Lower lobe of right lung (tissue), 2 donors: ENCODE measurements around the gene CANX. TPM values are rescaled to one million over a fixed set of nuclear protein-coding genes. Genes with fewer than 3 reads are reported as not detected.
A peak's percentile ranks its signal among the peaks of the same experiment; 100 is the strongest.

Source experiments
- ATAC-seq, 2 donors: fragments of 200-7000 bp; cut with Tn5 transposase; one replicate each; pipeline ENCODE4 v1.9.1; 2020 to 2022; ENCODE audit warnings: mild to moderate bottlenecking in 2 of 2, moderate library complexity in 2 of 2
- DNase-seq: peaks from one replicate; pipeline ENCODE4 v3.0.0-alpha.2; 2020
- H3K27ac ChIP-seq: fragments of 200-600 bp; one replicate; pipeline ENCODE4 v1.8.0; 2022
- H3K27me3 ChIP-seq: fragments of 200-600 bp; one replicate; pipeline ENCODE4 v1.8.0; 2022; ENCODE audit warnings: low read depth
- H3K36me3 ChIP-seq: fragments of 200-600 bp; one replicate; pipeline ENCODE4 v1.8.0; 2022; ENCODE audit warnings: mild to moderate bottlenecking
- H3K4me1 ChIP-seq: fragments of 200-600 bp; one replicate; pipeline ENCODE4 v1.8.0; 2022
- H3K4me3 ChIP-seq: fragments of 200-600 bp; one replicate; pipeline ENCODE4 v1.8.0; 2022; ENCODE audit warnings: mild to moderate bottlenecking
- H3K9me3 ChIP-seq: fragments of 200-600 bp; one replicate; pipeline ENCODE4 v1.8.0; 2022
- intact Hi-C: fragments of 100-400 bp; cut with DNase I; formaldehyde crosslinking; loops from one replicate; pipeline ENCODE4 v1.11.0; 2022
- total RNA-seq: library from RNA; stranded (reverse); fragmentation: NEBNext Ultra II Directional; extraction: Animal tissue kit (Norgen Biotek cat#: 25700); gene quantifications from one replicate; pipeline ENCODE4 v1.2.1, GENCODE V29; 2021
- TF ChIP-seq, protein P1 (sequence below): fragments of 200-600 bp; IDR thresholded peaks from one replicate; pipeline ENCODE4 v1.8.0; 2022; ENCODE audit warnings: antibody characterized with exemption, mild to moderate bottlenecking
- donor health status: DM: no; HTN: yes; CAD: no; lungs with severe emphysema.

The CANX gene
- total RNA-seq, 1 donor from 2014 or later = 603 TPM

DNA sequence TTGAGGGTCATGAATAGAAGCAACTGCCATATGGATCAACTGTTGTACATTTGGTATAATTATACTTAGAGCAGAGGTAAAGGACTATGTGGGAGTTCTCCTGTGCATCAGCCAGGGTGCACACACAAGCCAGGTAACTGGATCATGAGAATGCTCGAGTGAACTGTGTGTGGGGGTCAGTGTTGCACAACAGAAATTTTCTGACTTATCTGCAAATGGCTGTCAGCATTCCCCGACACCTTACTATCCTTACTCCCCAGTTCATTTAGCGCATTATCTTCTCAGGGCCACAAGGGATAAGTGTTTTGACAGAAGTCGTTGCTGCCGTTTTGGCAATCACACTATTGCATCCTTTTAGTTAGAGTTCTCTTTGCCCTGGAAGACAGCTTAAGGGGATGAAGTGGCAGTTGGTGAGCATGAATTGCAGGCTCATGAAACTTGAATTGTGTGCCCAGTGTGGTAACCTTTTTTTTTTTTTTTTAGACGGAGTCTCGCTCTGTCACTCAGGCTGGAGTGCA lies 1.7 kb downstream of the CANX start:
- ATAC-seq (no peak), DNase-seq (no peak)
- intact Hi-C loops = no loop called here
- Histone ChIP-seq H3K27ac (peak overlapping the region; percentile 99), H3K4me3 (peak overlapping the region; percentile 83), H3K9me3 (no peaks in the 10 kb centered on the region), H3K27me3 (no peaks in the 10 kb centered on the region), H3K4me1 (peaks cover 33% of the 10 kb centered on the region), H3K36me3 (peaks cover 24% of the 10 kb centered on the region)
- TF ChIP-seq, protein P1, sequence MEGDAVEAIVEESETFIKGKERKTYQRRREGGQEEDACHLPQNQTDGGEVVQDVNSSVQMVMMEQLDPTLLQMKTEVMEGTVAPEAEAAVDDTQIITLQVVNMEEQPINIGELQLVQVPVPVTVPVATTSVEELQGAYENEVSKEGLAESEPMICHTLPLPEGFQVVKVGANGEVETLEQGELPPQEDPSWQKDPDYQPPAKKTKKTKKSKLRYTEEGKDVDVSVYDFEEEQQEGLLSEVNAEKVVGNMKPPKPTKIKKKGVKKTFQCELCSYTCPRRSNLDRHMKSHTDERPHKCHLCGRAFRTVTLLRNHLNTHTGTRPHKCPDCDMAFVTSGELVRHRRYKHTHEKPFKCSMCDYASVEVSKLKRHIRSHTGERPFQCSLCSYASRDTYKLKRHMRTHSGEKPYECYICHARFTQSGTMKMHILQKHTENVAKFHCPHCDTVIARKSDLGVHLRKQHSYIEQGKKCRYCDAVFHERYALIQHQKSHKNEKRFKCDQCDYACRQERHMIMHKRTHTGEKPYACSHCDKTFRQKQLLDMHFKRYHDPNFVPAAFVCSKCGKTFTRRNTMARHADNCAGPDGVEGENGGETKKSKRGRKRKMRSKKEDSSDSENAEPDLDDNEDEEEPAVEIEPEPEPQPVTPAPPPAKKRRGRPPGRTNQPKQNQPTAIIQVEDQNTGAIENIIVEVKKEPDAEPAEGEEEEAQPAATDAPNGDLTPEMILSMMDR = no peak

DNA sequence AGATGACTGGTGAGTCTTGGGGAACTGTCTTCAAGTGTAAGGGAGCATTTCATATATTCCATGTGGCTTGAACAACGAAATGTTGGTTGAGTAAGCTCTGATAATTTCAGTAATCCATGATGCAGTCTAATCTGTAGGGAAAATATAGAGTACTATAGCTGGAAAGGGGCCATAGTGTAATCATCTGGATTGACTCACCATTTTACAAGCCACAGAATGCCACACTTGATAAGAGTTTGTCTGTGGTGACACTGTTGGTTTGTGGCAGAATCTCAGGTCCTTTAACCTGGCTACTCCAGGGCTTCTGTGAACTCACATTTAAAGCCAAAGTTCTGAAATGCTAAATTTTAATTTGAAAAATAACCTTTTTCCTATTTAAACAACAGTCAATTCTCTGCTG lies 17.5 kb downstream of the CANX start:
- ATAC-seq = no peak
- DNase-seq = no peak
- Histone ChIP-seq H3K4me1 (no peaks in the 10 kb centered on the region), H3K4me3 (no peak overlapping the region), H3K9me3 (no peaks in the 10 kb centered on the region), H3K36me3 (peaks cover 100% of the 10 kb centered on the region), H3K27ac (no peak overlapping the region), H3K27me3 (no peaks in the 10 kb centered on the region)
- intact Hi-C loops = no loop called here
- TF ChIP-seq, protein P1 = no peak

DNA sequence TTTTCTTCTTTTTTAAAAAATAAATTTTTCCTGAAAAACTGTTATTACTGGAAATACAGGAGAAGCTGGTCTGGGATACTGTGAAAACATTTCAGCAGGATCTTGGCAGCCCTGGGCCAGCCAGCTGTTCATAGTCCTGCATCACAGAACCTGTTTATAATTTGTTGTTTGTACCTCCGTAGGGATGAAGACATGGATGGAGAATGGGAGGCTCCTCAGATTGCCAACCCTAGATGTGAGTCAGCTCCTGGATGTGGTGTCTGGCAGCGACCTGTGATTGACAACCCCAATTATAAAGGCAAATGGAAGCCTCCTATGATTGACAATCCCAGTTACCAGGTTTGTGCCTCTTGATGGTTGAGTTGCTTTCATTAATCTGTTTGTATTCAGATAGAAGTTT lies 21.5 kb downstream of the CANX start:
- DNase-seq (no peak), ATAC-seq (no peak)
- H3K36me3 ChIP-seq = peaks cover 100% of the 10 kb centered on the region
- H3K9me3 ChIP-seq = no peaks in the 10 kb centered on the region
- H3K27me3 ChIP-seq = no peaks in the 10 kb centered on the region
- H3K4me3 ChIP-seq = no peak overlapping the region
- intact Hi-C loops = no loop called here
- no peaks in the 10 kb centered on the region for H3K4me1 ChIP-seq
- TF ChIP-seq, protein P1 = no peak
- H3K27ac ChIP-seq = no peak overlapping the region

DNA sequence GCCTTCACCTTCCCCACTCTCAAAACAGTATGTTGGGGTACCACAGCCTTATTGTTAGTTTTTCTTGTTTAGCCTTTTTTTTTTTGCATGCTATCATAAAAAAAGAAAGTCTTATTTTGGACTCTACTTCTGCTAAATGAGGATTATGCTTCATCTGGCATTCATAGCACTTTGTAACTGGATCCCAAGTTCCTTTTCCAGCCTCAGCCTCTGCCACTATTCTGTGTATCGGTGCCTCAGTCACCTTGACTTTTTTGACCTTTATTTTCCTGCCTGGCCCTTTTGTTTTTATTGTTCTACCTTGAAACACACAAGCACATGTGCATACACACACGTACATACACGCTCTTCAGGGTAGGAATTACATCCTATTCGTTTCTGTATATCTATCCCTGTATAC lies 25.4 kb downstream of the CANX start:
- ATAC-seq = no peak
- Histone ChIP-seq H3K27me3 (no peaks in the 10 kb centered on the region), H3K9me3 (no peaks in the 10 kb centered on the region), H3K36me3 (peaks cover 100% of the 10 kb centered on the region), H3K4me1 (no peaks in the 10 kb centered on the region), H3K27ac (no peak overlapping the region), H3K4me3 (no peak overlapping the region)
- TF ChIP-seq, protein P1 = no peak
- DNase-seq = no peak
- intact Hi-C loops = no loop called here

DNA sequence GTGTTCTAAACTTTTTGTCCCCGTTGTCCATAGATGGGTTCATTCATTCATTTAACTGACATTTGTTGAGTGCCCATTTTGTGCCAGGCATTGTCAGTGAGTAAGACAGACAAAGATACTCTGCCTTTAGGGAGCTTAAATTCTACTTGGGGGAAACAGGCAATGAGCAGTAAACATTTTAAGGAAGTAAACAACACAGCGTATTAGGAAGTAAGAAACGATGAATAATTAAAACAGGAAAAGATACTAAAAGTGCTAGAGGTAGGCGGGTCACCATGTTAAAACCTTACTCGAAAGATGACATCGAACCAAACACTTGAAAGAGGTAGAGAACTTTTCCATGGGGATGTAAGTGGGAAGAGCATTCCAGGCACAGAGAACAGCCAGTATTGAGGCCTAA lies 28.3 kb downstream of the CANX start:
- no peaks in the 10 kb centered on the region for H3K9me3 ChIP-seq
- H3K4me1 ChIP-seq = peaks cover 9% of the 10 kb centered on the region
- TF ChIP-seq, protein P1 = no peak
- no peak for ATAC-seq
- DNase-seq = no peak
- intact Hi-C loops = no loop called here
- H3K27ac ChIP-seq = no peak overlapping the region
- H3K36me3 ChIP-seq = peaks cover 92% of the 10 kb centered on the region
- H3K4me3 ChIP-seq = no peak overlapping the region
- H3K27me3 ChIP-seq = no peaks in the 10 kb centered on the region

DNA sequence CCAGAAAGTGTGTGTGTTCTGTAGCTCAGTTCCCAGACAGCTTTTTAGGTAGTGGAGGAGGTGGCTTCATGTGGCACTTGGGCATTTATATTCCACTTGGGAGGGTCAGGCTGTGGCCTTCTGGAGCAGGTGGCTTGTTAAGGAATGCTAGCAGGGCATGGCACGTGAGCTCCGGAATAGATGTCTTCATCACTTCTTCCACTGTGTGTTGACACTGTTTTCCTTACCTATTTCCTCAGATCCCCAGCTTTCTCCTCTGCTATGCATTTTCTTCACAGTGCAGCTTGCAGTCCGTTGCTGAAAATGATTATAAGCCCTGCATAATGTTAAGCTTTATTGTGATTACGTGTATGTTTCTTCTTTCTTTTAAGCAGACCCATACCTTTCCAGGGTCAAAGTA lies 30.5 kb downstream of the CANX start:
- ATAC-seq (no peak), DNase-seq (no peak)
- Histone ChIP-seq H3K4me3 (no peak overlapping the region), H3K9me3 (no peaks in the 10 kb centered on the region), H3K27ac (no peak overlapping the region), H3K27me3 (no peaks in the 10 kb centered on the region), H3K36me3 (peaks cover 71% of the 10 kb centered on the region), H3K4me1 (peaks cover 17% of the 10 kb centered on the region)
- TF ChIP-seq, protein P1 = no peak
- intact Hi-C loops = no loop called here
